Endothelial cell of umbilical vein (primary cell): Measurements from ENCODE around the gene NKX1-1. TPM values are rescaled to one million over a fixed set of nuclear protein-coding genes. Genes with fewer than 3 reads are reported as not detected.

Experiments used
- BruUV-seq: library from RNA; stranded (reverse); fragments of 400-500 nt; replicated peaks from 2 replicates; lab custom pipeline; 2021; lab: Mats Ljungman, UMichigan
- CTCF ChIA-PET: fragments of 300-600, 350-600 bp; sonication (Branson Sonifier 250); formaldehyde crosslinking; loops from one replicate; lab custom pipeline; 2021; ENCODE audit warnings: antibody characterized with exemption, inconsistent platforms; lab: Charles Lee
- POLR2A ChIA-PET: fragments of 300-600, 350-600 bp; sonication (Branson Sonifier 250); formaldehyde crosslinking; loops from one replicate; lab custom pipeline; 2021; ENCODE audit warnings: antibody characterized with exemption, inconsistent platforms; lab: Charles Lee
- DNase-seq: peaks from one replicate; pipeline ENCODE4 v3.0.0-alpha.2; 2011; ENCODE audit warnings: low read depth, low spot score
- FAIRE-seq: peaks from 2 replicates; lab custom pipeline; 2011; peaks lifted over from hg19 to GRCh38; lab: Jason Lieb, UNC
- H2AFZ ChIP-seq: 2 replicates; pipeline ENCODE4 v1.6.0; 2012; ENCODE audit warnings: low read depth, low read length, control low read depth, inconsistent platforms
- H3K27ac ChIP-seq: 2 replicates; pipeline ENCODE4 v1.5.1; 2011; ENCODE audit warnings: low read depth, mild to moderate bottlenecking, control low read depth, low read length, moderate library complexity; ENCODE audit not compliant: insufficient read depth
- H3K27me3 ChIP-seq, 2 experiments: 2 replicates each; pipeline versions ENCODE4 v1.6.0 to v1.6.1; 2011; ENCODE audit warnings: low read length in 2 of 2, mixed read lengths in 1 of 2; ENCODE audit not compliant: control insufficient read depth in 2 of 2, insufficient read depth in 2 of 2
- H3K36me3 ChIP-seq, 2 experiments: 2 replicates in 1 of 2; 3 replicates in 1 of 2; pipeline ENCODE4 v1.5.1; 2011; ENCODE audit warnings: low read length in 2 of 2, mild to moderate bottlenecking in 1 of 2, moderate library complexity in 1 of 2; ENCODE audit not compliant: control insufficient read depth in 2 of 2, insufficient read depth in 2 of 2; ENCODE audit errors: extremely low read depth in 1 of 2
- H3K4me1 ChIP-seq: 3 replicates; pipeline ENCODE4 v1.5.1; 2011; ENCODE audit warnings: mild to moderate bottlenecking, low read length; ENCODE audit not compliant: control insufficient read depth, insufficient read depth; ENCODE audit errors: extremely low read depth
- H3K4me2 ChIP-seq: 2 replicates; pipeline ENCODE4 v1.6.1; 2011; ENCODE audit warnings: low read length, control low read depth, mixed read lengths; ENCODE audit not compliant: insufficient read depth
- H3K4me3 ChIP-seq, 3 experiments: fragments of 200-600 bp in 1 of 3; sonication (generic), shearing (Covaris generic) in 1 of 3; replicated peaks in 1 of 3; 2 replicates each; pipeline ENCODE4 v1.5.1; 2011 to 2016; ENCODE audit warnings: control low read depth in 3 of 3, low read length in 3 of 3, mild to moderate bottlenecking in 2 of 3, inconsistent platforms in 1 of 3, low read depth in 1 of 3, moderate library complexity in 1 of 3; ENCODE audit not compliant: insufficient read depth in 1 of 3
- H3K79me2 ChIP-seq: 2 replicates; pipeline ENCODE4 v1.6.0; 2012; ENCODE audit warnings: low read length, inconsistent platforms; ENCODE audit not compliant: control insufficient read depth, insufficient read depth
- H3K9ac ChIP-seq: replicated peaks from 2 replicates; pipeline ENCODE3; 2011; ENCODE audit warnings: low read length, control low read depth; ENCODE audit not compliant: insufficient read depth; ENCODE audit errors: extremely low read depth
- H3K9me1 ChIP-seq: replicated peaks from 3 replicates; pipeline ENCODE4 v1.6.0; 2011; ENCODE audit warnings: mild to moderate bottlenecking, low read length; ENCODE audit not compliant: control insufficient read depth, insufficient read depth; ENCODE audit errors: extremely low read depth
- H3K9me3 ChIP-seq: replicated peaks from 2 replicates; pipeline ENCODE4 v1.5.1; 2012; ENCODE audit warnings: low read length, inconsistent platforms; ENCODE audit not compliant: control insufficient read depth, insufficient read depth
- H4K20me1 ChIP-seq: replicated peaks from 2 replicates; pipeline ENCODE3; 2011; ENCODE audit warnings: mild to moderate bottlenecking, low read length; ENCODE audit not compliant: control insufficient read depth, insufficient read depth; ENCODE audit errors: extremely low read depth
- CTCF ChIP-seq, 2 donors: IDR thresholded peaks; 1 replicate in 1 of 2; 2 replicates in 1 of 2; pipeline ENCODE4 v1.5.1; 2011; ENCODE audit warnings: low read length in 2 of 2, mild to moderate bottlenecking in 2 of 2, moderate library complexity in 2 of 2, control low read depth in 1 of 2, inconsistent platforms in 1 of 2, low read depth in 1 of 2; ENCODE audit not compliant: insufficient read depth in 1 of 2; ENCODE audit errors: extremely low read depth in 1 of 2
- EZH2 ChIP-seq: IDR thresholded peaks from 2 replicates; pipeline ENCODE4 v1.6.1; 2012; ENCODE audit warnings: borderline replicate concordance, low read depth, mild to moderate bottlenecking, moderate library complexity, low read length, inconsistent platforms; ENCODE audit not compliant: severe bottlenecking
- FOS ChIP-seq: IDR thresholded peaks from 2 replicates; pipeline ENCODE4 v1.6.1; 2011; ENCODE audit warnings: mild to moderate bottlenecking, low read length, moderate library complexity, borderline replicate concordance; ENCODE audit not compliant: insufficient read depth
- GATA2 ChIP-seq: IDR thresholded peaks from 2 replicates; pipeline ENCODE4 v1.7.0; 2011; ENCODE audit warnings: low read depth, mild to moderate bottlenecking, moderate library complexity, mixed read lengths, low read length; ENCODE audit not compliant: insufficient read length, insufficient read depth
- JUN ChIP-seq: IDR thresholded peaks from 2 replicates; pipeline ENCODE4 v1.6.1; 2011; ENCODE audit warnings: borderline replicate concordance, low read depth; ENCODE audit not compliant: insufficient read length, insufficient read depth
- MYC ChIP-seq: IDR thresholded peaks from one replicate; pipeline ENCODE4 v1.6.1; 2011; ENCODE audit warnings: mild to moderate bottlenecking, low read depth, low read length
- POLR2A ChIP-seq: IDR thresholded peaks from 2 replicates; pipeline ENCODE4 v1.6.1; 2012; ENCODE audit warnings: low read depth, mild to moderate bottlenecking, control low read depth, low read length
- POLR2AphosphoS5 ChIP-seq: IDR thresholded peaks from 2 replicates; pipeline ENCODE4 v1.6.1; 2012; ENCODE audit warnings: low read depth, mild to moderate bottlenecking, control low read depth, low read length, moderate library complexity; ENCODE audit not compliant: insufficient read depth
- dilution Hi-C: fragments of 300-500 bp; cut with MboI; formaldehyde crosslinking; loops from one replicate; pipeline ENCODE4 v1.15.0; 2019; ENCODE audit warnings: low sequenced_read_pairs; ENCODE audit not compliant: extremely low pct_ligation_motif_present
- intact Hi-C: fragments of 100-400 bp; cut with micrococcal nuclease; formaldehyde crosslinking; loops from one replicate; pipeline ENCODE4 v1.10.0; 2022
- polyA plus RNA-seq, 4 experiments: library from polyadenylated mRNA; depleted of rRNA in 3 of 4; stranded (reverse) in 3 of 4; unstranded in 1 of 4; fragments of >200 nt; gene quantifications; 2 replicates each; pipeline versions ENCODE4 v1.2.1 to v1.2.3, GENCODE V29; 2011 to 2012; ENCODE audit warnings: missing spikeins in 1 of 4
- total RNA-seq: library from RNA; stranded (reverse); gene quantifications from 2 replicates; pipeline ENCODE4 v1.2.3, GENCODE V29; 2021
- TF ChIP-seq, protein P1 (sequence below): IDR thresholded peaks from 2 replicates; pipeline ENCODE4 v1.6.1; 2011; ENCODE audit not compliant: insufficient read depth, insufficient read length

The NKX1-1 gene
- total and polyA plus RNA-seq, 2 donors (not counting 3 experiments of a cell fraction or from before 2014, with no cell fraction given): not detected

DNA sequence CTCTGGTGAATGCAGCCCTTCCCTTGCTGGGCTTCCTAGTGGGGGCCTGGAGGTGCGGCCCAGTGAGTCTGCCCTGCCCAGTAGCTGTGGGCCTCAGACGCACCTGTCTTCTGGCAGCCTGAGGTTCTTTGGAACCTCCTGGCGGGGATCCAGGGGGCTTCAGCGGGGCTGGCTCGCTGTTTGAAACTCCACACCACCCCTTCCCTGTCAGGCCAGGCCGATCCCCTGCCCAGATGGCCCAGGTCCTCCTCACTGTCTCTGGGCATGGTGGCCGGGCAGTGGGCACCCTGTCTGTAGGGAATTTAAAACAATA is 10.7 kb upstream of the NKX1-1 start:
- H3K27me3 ChIP-seq: peaks cover 6 to 11% of the 10 kb centered on the region in 2 experiments
- no peak overlapping the region for H2AFZ ChIP-seq
- ChIA-PET POLR2A (no interaction called here), CTCF (no interaction called here)
- no peak overlapping the region for H3K4me2 ChIP-seq
- no peaks in the 10 kb centered on the region for H3K36me3 ChIP-seq
- no peaks in the 10 kb centered on the region for H4K20me1 ChIP-seq
- H3K9me1 ChIP-seq: no peaks in the 10 kb centered on the region
- TF ChIP-seq POLR2A (no peak), GATA2 (no peak), CTCF (IDR thresholded peaks at IDR 0.05; ENCODE audit: extremely low read depth in 1 of 2, insufficient read depth in 1 of 2, low read depth in 1 of 2, low read length in 2 of 2) (no peak), JUN (no peak)
- BruUV-seq: no TSS peak
- H3K4me3 ChIP-seq: no peak overlapping the region
- H3K4me1 ChIP-seq: no peaks in the 10 kb centered on the region
- intact Hi-C loops (no loop called here), dilution Hi-C loops (no loop called here)
- H3K79me2 ChIP-seq: no peaks in the 10 kb centered on the region
- no peak for FAIRE-seq
- H3K27ac ChIP-seq: no peak overlapping the region
- H3K9me3 ChIP-seq: no peaks in the 10 kb centered on the region
- no peak overlapping the region for H3K9ac ChIP-seq
- no peak for DNase-seq

DNA sequence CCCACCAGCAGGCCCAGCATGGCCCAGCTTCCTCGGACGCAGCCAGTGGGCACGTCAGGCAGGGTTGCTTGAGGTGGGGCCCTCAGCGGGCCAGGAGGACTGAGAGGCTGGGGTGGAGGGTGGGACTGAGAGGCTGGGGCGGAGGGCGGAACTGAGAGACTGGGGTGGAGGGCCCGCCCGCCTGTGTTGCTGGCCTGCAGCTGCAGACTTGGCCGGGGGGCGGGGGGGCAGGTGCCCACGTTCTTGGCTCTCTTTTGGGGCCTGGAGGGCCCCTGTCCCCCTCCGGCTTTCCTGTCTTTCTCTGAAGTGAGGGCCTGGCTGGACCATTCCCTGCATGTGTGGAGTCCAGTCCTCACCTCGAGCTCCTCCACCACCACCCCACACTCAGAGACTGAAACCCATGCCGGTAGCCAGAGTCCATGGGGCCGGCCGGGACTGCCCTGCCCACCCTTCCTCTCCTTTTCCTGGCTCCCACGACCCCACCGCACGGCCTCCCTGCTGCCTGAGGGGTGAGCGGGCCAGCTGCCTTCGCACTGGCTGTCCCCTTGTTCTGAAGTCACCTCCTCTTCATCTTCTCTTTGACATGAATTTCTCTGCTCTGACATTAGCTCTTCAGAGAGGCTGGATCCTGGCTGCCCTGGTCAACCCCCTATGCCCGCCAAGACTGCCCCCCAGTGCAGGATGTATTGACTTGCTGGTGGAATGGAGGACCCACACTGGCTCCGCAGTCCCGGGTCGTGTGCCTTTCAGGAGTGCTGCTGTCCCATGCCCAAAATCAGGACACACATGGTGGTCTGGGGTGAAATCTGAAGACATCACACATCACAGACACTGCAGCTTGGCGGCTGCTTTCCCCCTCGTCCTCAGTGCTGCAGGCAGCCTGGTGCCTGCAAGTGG is 10.1 kb upstream of the NKX1-1 start:
- no peak overlapping the region for H2AFZ ChIP-seq
- POLR2A ChIA-PET: no interaction called here
- peaks cover 6 to 11% of the 10 kb centered on the region in 2 experiments for H3K27me3 ChIP-seq
- no peaks in the 10 kb centered on the region for H4K20me1 ChIP-seq
- no peaks in the 10 kb centered on the region for H3K36me3 ChIP-seq
- no peak for TF ChIP-seq POLR2AphosphoS5
- no peak for TF ChIP-seq CTCF (IDR thresholded peaks at IDR 0.05; ENCODE audit: extremely low read depth in 1 of 2, insufficient read depth in 1 of 2, low read depth in 1 of 2, low read length in 2 of 2)
- no peak for TF ChIP-seq JUN
- TF ChIP-seq GATA2: no peak
- TF ChIP-seq, protein P1, sequence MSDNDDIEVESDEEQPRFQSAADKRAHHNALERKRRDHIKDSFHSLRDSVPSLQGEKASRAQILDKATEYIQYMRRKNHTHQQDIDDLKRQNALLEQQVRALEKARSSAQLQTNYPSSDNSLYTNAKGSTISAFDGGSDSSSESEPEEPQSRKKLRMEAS: no peak
- TF ChIP-seq MYC: no peak
- no peak for TF ChIP-seq FOS
- no peak for TF ChIP-seq EZH2
- no peak for TF ChIP-seq POLR2A
- CTCF ChIA-PET: no interaction called here
- no peak overlapping the region for H3K4me3 ChIP-seq
- no peak overlapping the region for H3K27ac ChIP-seq
- BruUV-seq: no TSS peak
- FAIRE-seq (no peak), DNase-seq (no peak)
- dilution Hi-C loops (no loop called here), intact Hi-C loops (no loop called here)
- no peak overlapping the region for H3K4me2 ChIP-seq
- no peaks in the 10 kb centered on the region for H3K79me2 ChIP-seq
- H3K9ac ChIP-seq: no peak overlapping the region
- no peaks in the 10 kb centered on the region for H3K9me1 ChIP-seq
- H3K9me3 ChIP-seq: no peaks in the 10 kb centered on the region
- H3K4me1 ChIP-seq: no peaks in the 10 kb centered on the region
